ENCODE results near the gene TNXB.

Gene TNXB

DNA sequence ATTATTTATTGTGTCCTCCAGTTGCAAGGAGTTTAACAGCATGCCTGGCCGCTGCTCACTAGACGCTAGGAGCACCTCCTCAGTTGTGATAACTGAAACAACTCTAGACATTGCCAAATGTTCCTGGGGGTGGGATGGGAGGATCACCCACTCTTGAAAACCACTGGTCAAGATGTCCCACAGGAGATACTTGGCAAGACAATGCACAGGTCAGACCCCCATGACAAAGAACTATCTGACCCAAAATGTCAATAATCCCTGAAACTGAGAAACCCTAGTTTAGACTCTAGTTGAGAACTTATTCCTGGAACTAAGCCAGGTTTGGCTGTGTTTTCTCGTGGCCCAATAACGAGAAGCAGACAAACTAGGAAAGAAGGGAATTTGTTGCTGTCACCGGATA lies 30.5 kb upstream of the TNXB start:
- DNase-seq (ENCODE audit: low read depth): no peak

DNA sequence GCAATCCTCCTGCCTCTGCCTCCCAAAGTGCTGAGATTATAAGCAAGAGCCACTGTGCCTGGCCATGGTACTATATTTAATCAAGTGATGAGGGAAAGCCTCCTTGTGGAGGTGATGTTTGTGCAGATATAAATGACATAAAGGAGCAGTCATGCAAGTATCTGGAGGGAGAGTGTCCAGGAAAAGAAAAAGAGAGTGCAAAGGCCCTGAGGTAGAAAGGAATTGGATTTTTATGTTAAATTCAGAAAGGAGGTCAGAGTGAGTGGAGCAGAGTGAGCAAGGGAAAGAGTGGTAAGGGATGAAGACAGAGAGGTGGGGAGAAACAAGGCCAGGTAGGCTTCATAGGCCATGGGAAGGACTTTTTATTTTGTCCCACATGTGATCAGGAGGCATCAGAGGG lies 28.3 kb upstream of the TNXB start:
- no peak for DNase-seq (ENCODE audit: low read depth)

DNA sequence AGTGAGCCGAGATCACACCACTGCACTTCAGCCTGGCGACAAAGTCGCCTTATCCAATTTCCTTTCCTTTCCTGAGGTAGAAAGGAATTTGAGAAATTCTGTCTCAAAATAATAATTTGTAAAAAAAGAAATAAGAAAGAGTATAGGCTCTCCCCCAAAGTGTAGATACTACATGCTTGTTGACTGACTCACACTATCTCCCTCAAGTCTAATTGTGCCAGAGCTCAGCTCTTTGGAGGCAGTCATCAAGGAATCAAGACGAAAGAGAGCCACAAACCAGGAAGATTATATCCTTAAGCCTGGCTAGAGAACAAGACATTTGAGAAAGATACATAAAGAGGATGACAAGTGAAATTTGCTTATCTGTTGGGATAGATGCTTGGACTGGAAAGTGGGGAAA lies 24.6 kb upstream of the TNXB start:
- DNase-seq (ENCODE audit: low read depth): no peak

DNA sequence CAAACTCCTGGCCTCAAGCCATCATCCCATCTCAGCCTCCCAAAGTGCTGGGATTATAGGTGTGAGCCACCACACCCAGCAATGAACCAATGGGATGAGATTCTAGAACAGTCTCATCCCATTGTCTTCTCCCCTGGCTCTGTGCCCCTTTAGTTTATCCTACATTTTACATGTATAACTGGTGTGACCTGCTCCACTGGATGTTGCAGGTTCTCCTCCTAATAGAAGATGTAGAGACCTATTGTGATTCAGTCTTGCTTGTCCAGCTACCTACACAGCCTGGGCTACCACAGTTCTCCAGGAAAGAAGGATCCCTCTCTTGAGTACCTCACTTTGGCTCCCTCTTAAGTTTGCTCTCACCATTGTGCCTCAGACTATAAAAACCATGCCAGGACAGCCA lies 23.0 kb upstream of the TNXB start:
- DNase-seq (ENCODE audit: low read depth): no peak

DNA sequence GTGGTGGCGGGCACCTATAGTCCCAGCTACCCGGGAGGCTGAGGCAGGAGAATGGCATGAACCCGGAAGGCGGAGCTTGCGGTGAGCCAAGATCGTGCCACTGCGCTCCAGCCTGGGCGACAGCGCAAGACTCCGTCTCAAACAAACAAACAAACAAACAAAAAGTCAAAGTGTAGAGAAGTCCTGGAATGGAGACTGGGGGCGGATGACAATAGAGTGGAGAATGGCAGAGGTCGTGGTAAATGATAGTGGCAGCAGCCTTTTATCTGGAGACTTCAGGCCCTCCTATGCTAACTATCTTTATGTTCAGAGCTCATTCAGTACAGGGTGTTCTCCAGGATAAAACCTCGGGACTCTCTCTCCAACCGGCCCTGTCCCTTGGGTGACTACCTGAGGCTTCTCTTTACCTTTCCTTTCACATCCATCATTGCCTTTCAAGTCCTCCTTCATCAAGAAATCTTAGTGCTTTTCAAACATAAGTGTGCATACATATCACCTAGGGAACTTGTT lies 22.4 kb upstream of the TNXB start:
- DNase-seq (ENCODE audit: low read depth): no peak

DNA sequence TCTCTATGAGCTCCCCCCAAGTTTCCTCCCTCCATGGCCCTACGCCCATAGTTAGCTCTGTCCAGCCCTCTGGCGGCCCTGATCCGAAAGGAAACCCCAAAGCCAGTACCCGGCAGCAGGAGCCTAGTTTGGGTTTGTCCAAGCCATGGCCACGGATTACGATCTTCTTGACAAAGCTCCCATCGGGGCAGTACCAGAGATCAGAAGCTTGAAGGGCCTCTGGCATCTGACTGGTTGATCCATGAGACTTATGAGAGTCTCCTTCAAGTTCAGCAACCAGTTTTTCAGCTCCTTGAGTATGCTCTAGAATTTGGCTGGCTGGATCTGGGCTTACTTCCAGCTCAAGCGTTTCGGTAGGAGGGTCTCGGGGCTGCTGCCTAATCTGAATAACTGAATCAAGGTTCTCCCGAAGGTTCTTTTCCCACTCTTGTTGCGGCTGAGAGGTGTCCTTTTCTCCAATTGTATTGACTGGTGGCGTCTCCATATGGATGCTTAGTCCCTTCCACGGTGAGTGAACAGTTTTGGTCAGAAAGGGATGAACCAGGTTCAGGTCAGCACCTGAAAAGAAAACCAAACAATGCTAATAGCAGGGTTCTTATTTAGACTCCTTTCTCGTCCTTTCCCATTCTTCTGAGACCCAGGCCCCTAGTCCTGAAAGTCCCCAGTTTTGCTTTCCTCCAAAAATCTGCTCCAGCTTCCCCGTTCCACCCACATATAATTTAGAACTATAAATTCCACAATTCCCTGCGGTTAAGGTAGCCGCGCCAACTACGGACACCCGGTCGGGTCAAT lies 20.4 kb upstream of the TNXB start:
- DNase-seq (ENCODE audit: low read depth): no peak

DNA sequence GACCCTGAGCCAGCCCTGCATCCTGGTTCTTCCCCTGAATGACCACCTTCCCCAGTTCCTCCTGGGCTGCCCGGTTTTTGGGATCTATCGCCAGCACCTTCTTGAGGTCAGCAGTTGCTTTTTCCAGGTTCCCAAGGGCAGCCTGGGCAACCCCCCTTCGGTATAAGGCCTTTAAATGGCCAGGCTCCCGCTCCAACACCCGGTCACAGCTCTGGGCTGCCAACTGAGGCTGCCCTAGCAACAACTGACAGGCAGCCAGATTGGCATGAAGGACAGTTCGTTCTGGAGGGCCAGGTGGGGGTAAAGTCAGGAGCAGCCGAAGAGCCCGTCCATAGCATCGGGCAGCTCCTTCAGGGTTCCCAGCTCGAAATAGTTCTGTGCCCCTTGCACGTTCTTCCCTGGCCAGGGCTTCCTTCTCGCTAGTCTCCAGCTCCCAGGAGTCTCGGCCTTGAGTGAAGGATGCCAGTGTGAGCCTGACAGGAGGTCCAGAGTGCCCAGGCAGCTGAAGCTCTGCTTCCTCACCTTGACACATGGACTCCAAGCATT lies 19.7 kb upstream of the TNXB start:
- no peak for DNase-seq (ENCODE audit: low read depth)

DNA sequence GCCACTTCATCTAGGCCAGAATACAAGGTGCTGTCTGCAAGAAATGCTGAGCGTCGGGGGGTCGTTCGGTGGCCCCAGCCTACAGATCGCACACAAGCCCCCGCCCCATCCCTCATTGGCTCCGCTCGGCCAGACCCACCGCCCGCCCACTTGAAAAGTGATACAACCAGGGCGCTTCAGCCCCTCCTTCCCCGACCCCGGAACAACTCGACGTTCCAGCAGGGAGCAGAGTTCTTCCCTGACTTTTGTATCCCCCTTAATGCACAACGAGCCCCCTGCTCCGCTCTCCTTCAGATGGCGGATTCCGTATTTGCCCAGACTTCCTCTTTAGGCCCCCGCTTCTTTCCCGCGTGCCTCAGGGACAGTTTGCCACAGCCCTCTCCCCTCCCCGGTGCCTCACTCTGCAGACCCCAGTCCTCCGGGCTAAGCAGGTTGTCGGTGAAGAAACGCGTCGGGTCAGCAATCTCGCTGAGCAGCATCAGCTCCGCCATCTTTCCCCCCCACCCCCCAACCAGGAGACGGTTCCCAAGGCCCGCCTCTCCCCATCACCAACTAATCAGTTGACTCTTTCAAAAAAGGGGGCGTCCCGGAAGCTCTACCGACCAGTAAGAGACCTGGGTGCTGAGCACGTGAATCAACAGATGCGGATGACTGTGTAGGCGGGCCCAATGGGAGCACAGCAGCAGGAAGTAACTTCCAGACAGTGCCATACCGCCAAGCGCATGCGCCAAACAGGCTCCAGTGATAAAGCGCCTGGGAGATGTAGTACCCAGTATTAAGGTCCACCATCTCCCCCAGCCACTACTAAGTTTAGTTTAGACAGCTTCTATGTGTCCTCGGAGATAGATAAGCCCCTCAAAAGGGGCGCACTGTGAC lies 18.8 kb upstream of the TNXB start, which contains the start of gene ATF6B:
ATF6B (minus strand) TSS at position 530 of the 876 bp plus-strand sequence; CDS start at position 491, 39 bp downstream.
- DNase-seq (ENCODE audit: low read depth): peak; percentile 94

DNA sequence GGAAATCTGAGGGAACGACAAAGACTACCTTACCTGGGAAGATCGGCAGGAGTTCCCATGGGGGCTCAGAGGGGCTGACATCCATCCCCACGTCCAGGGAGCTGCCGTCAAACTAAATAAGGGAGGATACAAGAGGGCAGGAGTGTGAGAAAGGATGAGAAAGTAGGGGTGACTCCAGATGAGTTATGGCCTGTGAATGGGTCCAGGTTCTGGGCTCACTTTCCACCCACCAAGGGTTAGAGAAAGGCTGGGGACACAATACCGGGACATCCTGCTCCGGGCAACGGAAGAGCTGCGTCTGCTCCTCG lies 18.2 kb upstream of the TNXB start:
- DNase-seq (ENCODE audit: low read depth): no peak

DNA sequence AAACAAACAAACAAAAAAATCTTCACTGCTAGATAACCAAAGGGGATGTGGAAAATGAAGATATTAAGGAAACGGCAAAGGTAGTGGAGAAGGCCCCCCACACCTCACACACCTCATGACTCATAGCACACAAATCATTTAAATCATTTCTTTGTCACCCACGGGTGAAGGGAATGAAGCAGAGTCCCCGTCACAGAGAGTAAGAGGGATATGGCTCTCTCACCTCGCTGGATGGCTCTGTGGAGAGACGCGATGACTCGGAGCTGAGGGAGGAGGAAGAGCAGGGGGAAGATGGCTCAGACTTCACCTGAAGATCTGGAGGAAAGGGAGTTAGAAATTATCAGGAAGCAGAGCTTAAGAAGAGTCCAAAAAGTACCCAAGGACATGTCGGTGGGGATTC lies 17.7 kb upstream of the TNXB start:
- no peak for DNase-seq (ENCODE audit: low read depth)

DNA sequence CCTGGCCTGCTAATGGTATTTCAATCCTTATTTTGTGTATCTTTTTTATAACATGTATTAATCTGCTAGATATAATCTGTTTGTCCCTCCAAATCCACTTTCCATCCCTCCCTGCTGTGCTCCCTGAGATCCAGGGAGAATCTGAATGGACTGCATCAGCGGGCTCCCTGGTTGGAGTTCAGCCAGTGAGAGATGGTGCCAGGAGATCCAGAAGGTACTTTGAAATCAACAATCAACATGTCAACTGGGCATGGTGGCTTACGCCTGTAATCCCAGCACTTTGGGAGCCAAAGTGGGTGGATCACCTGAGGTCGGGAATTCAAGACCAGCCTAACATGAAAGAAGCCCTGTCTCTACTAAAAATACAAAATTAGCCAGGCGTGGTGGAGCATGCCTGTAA lies 14.5 kb upstream of the TNXB start:
- DNase-seq (ENCODE audit: low read depth): no peak

DNA sequence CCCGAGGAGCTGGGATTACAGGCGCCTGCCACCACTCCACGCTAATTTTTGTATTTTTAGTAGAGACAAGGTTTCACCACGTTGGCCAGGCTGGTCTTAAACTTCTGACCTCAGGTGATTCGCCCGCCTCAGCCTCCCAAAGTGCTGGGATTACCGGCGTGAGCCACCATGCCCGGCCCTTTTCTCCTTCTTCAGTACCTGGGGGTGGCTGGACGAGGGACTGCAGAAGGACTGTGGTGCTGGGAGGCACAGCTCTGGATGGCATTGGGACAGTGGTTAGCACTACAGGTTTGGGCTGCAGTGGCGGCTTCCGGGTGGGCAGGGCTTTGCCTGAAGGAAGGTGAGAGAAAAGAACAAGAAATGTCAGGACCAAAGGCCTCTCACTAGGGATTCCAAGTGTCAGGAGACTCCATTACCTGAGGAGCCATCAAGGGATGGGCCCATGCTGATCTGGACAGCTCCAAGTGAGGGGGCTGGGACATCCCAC lies 11.5 kb upstream of the TNXB start:
- no peak for DNase-seq (ENCODE audit: low read depth)

DNA sequence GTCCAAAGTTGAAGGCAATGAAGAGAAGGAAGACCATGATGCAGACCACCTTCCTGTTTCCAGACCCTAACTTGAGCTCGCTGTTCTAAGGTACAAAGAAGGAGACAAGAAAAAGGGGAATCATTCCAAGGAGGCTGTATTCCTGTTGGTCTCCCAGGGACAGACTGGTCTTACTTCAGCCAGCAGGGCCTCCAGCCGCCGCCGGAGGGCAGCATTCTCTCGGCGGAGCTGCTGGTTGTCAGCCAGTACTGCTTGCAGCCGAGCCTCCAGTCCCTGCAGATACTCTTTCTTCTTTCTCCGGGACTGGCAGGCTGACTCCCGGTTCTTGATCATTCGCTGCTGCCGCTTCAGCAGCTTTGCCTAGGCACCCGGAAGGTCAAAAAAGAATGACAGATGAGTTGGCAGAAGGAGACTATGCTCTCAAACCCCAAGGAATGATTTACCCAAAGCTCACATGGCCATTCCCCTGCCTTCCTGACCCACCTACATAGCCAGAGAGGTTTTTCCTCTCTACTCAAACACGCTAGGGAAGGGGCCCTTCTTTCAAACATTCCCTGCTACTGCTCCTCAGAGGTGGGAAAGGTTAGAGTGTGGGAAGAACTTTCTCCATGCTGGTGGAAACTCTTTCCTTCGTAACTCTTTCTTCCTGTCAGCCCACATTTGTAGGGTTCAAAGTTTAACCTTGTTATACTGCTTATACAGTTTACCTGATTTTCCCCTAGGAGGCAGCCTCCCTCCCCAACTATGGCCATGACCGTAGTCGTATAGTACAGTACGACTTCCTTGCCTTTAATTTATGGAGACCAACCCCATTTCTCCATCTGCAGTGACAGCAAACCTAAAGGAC lies 9.9 kb upstream of the TNXB start:
- peak; percentile 49 for DNase-seq (ENCODE audit: low read depth)

DNA sequence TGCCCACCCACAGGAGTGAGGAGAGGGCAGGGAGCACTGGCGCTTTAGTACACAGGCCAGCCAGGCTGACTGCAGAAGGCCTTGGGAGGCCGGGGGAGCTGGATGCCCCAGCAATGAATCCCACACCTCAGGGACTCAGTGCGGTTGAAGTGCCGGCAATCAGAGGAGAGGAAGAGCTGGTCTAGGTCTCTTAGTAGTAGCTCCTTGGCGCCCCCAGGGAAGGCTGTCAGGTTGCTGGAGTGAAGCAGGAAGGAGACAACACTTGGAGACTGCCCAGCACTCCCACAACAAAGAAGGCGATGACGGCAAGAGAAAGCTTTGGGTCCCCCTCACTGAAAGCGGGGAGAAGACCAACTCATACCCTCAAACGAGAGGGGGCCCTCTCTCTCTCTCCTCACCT lies 8.3 kb upstream of the TNXB start:
- DNase-seq (ENCODE audit: low read depth): no peak

DNA sequence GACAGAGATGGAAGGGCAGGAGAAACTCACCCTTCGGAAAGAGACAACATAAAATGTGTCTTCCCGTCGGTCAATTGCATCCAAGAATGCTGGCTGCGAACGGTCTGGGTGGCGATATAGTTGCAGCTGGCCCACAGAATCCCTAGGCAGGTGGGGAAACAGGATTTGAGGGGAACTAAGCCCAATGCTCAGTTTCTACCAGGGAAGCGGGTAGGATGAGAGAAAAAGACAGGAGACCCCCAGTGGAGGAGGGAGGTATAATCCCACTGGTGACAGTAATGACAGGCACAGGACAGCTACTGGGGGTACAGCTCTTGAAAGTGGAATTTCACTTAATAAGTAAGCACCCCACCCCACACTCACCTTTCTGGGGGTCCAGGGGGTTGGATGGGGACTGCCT lies 7.5 kb upstream of the TNXB start:
- DNase-seq (ENCODE audit: low read depth): no peak

DNA sequence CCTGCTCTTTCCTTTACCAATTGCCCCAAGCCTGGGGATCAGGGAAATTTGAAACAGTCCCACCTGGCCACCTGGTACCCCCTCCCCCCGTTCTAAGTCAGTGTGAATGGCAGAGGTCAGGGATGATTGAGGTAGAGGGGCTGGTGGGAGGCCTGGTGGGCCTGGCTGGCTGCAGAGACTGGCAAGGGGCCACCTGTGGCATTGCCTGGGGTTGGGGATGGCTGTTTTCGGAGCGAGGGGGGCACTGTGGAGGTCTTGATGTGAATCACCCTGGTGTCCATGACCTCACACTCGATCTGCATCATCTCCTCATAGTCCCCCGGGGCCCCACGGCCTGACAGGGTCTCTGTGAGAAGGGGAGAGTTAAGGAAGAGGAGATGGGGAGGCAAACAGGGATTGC lies 6.5 kb upstream of the TNXB start:
- DNase-seq (ENCODE audit: low read depth): no peak

DNA sequence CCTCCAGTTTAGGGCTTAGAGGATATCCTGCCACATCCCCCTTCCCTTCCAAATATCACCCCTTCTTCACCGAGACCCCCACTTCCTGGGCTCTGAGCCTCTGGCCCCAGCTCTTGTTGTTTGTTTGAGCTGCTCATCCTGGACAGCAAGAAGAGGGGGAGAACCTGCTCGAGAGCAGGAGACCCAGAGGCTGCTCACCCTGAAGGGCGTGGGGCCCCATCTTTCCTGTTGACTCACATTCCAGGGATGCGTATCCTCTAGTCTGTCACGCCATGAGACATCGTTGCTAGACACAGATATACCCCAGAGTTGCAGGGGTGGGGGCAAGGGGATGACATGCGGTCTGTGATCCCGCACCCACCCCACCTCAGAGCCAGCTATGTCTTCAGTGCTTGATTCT lies 5.7 kb upstream of the TNXB start:
- no peak for DNase-seq (ENCODE audit: low read depth)

DNA sequence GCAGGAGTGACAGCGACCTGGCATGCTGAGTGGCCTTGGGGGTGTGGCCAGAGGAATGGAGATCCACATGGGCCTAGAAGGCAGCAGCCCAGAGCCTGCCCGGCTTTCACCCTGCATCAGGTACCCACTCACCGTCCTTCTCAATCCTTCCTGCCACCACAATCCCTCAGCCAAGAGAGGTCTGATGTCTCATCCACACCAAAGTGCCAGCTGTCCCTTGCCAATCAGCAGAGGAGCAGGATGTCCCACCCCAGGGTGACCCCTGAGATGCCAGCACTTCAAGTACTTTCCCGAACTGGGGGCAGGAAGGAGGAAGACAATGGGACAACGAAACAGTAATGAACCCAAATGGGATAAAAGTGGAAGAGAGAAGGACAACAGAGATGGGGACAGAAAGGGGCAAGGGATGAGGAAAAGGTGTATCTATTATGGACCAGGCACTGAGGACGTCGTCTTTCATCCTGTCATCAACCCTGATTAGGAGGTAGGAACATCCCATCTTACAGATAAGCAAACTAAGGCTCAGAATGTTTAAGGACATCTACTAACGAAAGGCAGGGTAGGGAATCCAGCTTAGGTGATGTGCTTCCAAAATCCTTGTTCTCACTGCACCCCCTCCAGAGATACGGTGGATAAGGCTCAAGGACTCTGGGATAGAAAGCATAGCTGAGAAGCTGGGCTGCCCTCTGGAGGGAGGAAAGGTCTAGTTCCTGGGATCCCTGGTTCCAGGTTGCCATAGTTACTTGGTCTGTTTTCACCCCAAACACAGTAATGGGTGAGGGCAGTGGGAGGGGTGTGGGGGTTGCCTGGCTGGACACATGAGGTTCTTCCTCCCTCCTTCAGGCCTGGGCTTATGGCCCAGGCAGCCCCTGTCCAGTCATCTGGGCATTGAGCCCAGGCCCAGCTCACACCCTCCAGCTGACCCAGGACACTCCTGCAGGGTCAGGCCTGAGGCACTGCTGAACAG lies 4.5 kb upstream of the TNXB start:
- DNase-seq (ENCODE audit: low read depth): no peak

DNA sequence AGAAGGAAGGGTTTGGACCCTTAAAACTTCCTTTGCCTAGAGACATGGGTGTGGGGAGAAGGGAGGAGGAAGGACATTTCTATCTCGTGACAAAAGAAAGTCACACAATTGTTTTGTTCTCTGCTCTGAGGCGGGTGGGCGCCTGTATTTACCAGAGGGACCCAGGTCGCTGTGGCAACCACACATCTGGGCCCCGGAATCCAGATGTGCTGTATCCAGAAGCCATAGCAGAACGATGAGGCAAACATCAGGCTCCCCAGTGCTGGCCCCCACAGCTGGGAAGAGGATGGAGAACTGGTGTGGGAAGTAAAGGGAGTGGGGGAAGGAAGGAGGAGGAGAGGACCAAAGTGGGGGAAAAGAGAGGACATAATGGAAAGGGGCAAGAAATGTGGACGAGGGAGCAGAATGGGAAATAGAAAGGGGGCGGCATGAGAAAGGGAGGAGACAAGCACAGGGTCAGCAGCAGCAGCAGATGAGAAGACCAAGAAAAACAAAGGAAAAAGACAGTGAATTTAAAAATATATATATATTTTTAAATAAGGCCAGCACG lies 3.4 kb upstream of the TNXB start:
- no peak for DNase-seq (ENCODE audit: low read depth)

DNA sequence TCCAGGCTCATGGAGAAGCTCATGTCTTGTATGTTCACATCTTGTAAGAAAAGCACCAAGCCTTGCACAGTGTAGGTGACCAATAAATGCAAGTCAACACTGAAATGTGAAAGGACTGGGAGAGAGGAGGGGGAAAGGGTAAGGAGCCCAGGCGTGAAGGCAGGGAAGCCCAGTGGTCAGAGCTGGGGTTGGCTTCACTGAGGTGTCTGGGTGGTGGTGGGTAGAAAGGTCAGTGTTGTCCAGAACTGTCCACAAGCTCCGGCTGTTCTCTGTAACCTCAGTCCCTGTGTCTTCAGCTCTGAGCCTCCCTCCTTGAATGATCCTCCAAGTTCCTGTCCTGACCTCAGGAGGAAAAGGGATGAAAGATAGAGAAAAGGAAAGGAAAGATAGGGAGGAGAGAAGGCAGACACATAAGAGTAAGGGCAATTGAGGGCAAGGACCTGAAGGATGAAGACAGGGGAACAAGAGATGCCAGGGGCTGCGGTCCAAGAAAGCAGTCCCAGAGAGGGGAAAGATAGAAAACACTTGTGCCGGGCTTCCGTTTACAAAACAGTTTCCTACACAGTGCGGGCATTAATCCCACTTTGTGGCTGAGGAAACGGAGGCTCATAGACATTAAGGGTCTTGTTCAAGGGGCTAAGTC lies 2.4 kb upstream of the TNXB start:
- no peak for DNase-seq (ENCODE audit: low read depth)
